Activated gamma-delta T cell treated with Interleukin-2 at 50 U/mL for 16 hours (primary cell): ENCODE data around the gene NHEJ1.
A peak's percentile ranks its signal among the peaks of the same experiment; 100 is the strongest.

ENCODE experiments used
- DNase-seq: peaks from one replicate; pipeline ENCODE4 v3.0.0-alpha.2; 2020

NHEJ1 gene

GRCh38 chr2:219056896-219057708 is 103.5 kb downstream of the NHEJ1 start:
- no peak for DNase-seq

GRCh38 chr2:219056176-219056895 is 104.3 kb downstream of the NHEJ1 start:
- DNase-seq, result no peak

- DNase-seq, result no peak
These were observed 105.4 kb downstream of the NHEJ1 start for GRCh38 chr2:219054956-219055903.

GRCh38 chr2:219049282-219049681 is 111.3 kb downstream of the NHEJ1 start:
- no peak for DNase-seq

- DNase-seq, result no peak
These were observed 114.6 kb downstream of the NHEJ1 start for GRCh38 chr2:219045937-219046550.

- no peak for DNase-seq
These were observed 117.9 kb downstream of the NHEJ1 start for GRCh38 chr2:219042750-219043149.

- DNase-seq, result no peak
These were observed 118.5 kb downstream of the NHEJ1 start for GRCh38 chr2:219042157-219042556.

GRCh38 chr2:219041252-219041651 is 119.4 kb downstream of the NHEJ1 start, which contains the start of gene CFAP65:
Gene CFAP65 (minus strand): TSS chr2:219041516. CDS start chr2:219039048, 2,468 bp downstream.
- no peak for DNase-seq

- no peak for DNase-seq
These were observed 122.0 kb downstream of the NHEJ1 start for GRCh38 chr2:219038600-219038999.

GRCh38 chr2:219037783-219038499 is 122.7 kb downstream of the NHEJ1 start:
- no peak for DNase-seq

- no peak for DNase-seq
These were observed 124.7 kb downstream of the NHEJ1 start for GRCh38 chr2:219035942-219036341.

GRCh38 chr2:219034823-219035222 is 125.8 kb downstream of the NHEJ1 start:
- no peak for DNase-seq

GRCh38 chr2:219032051-219032745 is 128.4 kb downstream of the NHEJ1 start:
- no peak for DNase-seq

- no peak for DNase-seq
These were observed 129.4 kb downstream of the NHEJ1 start for GRCh38 chr2:219031005-219031738.

GRCh38 chr2:219030177-219030940 is 130.3 kb downstream of the NHEJ1 start:
- DNase-seq, result no peak

GRCh38 chr2:219029829-219030165 is 130.8 kb downstream of the NHEJ1 start:
- DNase-seq, result peak; percentile 71

GRCh38 chr2:219028996-219029828 is 131.4 kb downstream of the NHEJ1 start:
- no peak for DNase-seq

GRCh38 chr2:219028141-219028540 is 132.5 kb downstream of the NHEJ1 start:
- DNase-seq, result no peak
